GM12874 (cell line): ENCODE measurements around the gene OCA2.

Experiments
- TF ChIP-seq, protein P1 (sequence below): IDR thresholded peaks from 2 replicates; pipeline ENCODE4 v1.5.1; 2011; ENCODE audit warnings: low read depth, mild to moderate bottlenecking, control low read depth, low read length, moderate library complexity; ENCODE audit not compliant: insufficient read depth

Gene OCA2

DNA sequence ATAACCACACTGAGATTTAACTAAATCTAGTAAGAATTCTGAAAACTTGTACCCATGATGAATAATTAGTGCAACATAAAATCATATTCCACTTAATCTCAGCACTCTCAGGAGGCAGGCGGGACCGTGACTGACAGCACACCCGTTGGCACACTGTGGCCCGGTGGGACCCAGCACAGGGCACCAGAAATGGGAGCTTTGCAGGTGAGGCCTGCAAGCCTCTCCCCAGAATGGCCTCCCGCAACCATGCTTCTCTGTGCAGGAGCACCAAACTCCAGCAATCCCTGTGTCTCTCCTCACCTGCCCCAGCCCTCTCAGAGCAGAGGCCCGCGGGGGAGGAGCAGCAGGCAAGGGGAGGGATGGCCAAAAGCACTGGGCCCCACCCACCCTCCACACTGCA, 31.5 kb upstream of the OCA2 start:
- TF ChIP-seq, protein P1, sequence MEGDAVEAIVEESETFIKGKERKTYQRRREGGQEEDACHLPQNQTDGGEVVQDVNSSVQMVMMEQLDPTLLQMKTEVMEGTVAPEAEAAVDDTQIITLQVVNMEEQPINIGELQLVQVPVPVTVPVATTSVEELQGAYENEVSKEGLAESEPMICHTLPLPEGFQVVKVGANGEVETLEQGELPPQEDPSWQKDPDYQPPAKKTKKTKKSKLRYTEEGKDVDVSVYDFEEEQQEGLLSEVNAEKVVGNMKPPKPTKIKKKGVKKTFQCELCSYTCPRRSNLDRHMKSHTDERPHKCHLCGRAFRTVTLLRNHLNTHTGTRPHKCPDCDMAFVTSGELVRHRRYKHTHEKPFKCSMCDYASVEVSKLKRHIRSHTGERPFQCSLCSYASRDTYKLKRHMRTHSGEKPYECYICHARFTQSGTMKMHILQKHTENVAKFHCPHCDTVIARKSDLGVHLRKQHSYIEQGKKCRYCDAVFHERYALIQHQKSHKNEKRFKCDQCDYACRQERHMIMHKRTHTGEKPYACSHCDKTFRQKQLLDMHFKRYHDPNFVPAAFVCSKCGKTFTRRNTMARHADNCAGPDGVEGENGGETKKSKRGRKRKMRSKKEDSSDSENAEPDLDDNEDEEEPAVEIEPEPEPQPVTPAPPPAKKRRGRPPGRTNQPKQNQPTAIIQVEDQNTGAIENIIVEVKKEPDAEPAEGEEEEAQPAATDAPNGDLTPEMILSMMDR: no peak

DNA sequence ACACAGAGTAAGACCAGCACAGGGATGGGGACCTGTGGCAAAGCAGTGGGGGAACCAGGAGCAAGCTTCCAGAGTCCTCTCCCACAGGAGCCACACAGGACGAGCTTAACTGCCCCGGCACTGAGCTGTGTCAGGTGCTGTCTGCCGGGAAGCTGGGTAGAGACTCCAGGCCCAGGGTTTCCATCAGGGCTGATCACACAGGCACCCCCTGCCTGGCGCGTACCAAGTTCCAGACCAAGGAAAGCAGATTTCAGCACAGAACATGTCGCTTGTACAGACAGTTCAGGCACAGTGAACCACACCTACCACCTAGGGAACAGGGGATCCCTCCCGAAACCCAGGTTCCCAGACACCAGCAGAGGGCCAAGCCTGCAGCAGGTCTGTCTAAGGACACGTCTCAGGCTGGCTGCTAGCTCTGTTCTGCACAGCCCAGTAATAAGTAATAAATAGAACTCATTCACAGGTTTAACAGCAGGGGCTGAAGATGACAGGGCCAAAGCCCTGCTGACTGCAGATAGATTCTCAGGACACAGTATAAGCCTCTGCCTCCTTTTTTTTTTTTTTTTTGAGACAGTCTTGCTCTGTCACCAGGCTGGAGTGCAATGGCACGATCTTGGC, 30.2 kb upstream of the OCA2 start:
- TF ChIP-seq, protein P1: no peak

DNA sequence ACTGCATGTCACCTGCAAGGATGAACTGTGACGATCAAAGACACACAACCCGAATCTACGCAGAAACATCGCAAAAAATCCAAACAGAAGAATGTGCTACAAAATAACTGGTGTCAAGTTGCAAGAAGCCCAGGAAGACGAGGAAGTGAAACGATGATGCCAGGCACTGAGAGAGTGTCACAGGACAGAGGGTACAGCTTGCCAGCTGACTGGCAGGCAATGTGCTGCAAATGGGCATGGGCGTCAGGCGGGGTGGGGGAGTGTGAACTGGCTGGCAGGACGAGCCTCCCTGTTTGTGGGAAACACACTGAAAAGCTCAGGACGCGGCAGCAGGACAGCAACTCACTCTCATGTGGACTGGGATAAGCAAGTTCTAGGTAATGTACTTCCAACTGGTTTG, 28.9 kb upstream of the OCA2 start:
- TF ChIP-seq, protein P1: no peak

DNA sequence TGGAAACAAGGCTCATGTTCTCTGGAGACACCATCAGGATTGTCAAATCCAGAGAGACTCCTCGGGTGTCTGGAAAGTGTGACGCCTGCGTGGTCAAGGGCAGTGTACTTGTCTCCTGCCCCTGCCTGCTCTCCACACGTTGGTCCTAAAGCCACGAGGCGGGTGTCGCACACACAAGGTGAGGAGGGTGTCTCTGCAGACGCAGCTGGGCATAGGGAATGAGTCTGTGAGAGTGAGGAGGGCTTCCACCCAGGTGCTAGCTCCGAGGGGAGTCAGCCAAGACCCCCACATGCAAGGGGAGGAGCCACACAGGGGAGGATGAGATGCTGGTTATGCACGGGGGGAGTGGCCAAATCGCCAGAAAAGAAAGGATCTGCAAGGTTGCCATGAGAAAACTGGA, 27.9 kb upstream of the OCA2 start:
- TF ChIP-seq, protein P1: no peak

DNA sequence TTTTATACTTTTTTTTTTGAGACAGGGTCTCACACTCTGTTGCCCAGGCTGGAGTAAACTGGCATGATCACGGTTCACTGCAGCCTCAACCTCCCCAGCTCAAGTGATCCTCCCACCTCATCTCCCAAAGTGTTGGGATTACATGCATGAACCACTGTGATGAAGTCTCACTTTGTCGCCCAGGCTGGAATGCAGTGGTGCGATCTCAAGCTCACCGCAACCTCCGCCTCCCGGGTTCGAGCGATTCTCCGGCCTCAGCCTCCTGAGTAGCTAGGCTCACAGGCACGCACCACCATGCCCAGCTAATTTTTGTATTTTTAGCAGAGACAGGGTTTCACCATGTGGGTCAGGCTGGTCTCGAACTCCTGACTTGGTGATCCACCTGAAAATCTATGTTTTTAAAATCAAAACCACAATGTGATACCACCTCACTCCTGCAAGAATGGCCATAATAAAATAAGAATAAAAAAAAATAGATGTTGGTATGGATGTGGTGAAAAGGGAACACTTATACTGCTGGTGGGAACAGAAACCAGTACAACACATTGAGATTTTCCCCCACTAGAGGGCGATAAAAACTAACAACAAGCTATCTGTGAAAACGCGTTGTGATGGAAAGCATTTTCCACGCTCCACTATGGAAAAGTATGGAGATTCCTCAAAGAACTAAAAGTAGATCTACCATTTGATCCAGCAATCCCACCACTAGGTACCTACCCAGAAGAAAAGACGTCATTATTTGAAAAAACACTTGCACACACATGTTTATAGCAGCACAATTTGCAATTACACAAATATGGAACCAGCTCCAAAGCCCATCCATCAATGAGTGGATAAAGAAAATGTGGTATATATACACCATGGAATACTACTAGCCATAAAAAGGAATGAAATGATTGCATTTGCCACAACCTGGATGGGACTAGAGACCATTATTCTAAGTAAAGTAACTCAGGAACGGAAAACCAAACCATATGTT, 26.8 kb upstream of the OCA2 start:
- TF ChIP-seq, protein P1: 0 out of 2 replicates have a peak, but pooled peaks have one; percentile 39

DNA sequence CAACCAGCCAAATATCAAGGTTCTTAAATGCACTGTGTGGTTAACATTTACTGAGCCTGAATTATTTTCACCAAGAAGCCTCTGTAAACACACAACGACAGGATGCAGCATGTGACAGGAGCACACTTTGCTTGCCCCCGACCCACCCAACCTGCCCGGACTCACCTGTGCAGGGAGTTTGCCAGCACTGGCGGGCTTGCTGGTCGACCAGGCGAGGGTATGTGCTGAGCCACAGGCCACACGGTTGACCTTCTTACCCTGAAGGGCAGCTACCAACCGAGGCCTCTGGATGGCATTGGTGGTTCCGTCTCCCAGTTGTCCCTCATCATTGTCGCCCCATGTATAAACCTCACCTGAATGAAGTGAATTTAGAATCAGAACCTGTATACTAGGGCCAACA, 25.7 kb upstream of the OCA2 start:
- TF ChIP-seq, protein P1: no peak

DNA sequence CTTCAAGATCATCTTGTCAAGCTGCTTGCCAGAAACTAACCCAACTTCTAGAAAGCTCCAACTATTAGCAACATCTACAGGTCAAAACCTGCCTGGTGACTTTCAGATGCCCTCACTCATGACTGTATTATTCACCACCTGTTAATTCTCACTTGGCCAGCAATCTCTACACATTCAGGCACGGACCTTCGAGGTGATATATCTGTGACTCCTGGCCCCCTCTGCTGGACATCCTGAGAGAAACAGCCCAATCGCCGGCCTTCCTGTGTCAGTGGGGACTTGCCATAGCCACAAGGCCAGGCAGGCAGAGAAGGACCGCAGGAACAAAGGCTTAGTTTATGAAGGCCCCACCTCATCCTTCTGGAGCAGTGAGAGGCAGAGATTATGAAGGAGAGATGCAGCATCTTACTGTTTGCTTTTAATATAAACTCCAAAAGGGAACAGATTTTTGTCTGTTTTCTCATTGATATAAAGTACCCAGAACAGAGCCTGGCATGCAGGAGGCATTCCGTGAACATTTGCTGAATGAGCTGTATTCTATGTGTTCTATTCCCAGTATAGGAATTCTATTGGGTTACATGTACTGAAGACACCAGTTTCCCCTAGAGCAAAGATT, 24.4 kb upstream of the OCA2 start:
- TF ChIP-seq, protein P1: peak; percentile 55
